ENCODE measurements around the gene REPS1.

DNA sequence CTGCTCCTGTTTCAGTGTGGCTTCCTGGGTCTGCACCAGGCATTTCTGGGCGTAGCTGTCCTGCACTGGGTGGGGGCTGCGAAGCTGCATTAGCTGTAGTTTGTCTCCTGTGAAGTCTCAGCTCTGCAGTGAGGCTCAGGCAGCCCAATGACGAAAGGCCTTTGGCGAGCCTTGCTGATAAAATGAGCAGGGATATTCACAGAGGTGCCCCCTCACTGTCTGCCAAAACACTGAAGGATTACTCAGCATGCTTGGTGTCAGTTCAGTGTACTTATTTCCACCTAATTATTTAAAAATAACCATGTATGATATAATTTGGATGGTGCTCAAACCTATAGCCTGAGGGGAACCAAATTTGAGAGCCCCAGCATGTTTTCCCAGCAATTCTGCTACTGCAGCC, 118.7 kb downstream of the REPS1 start:
- TF ChIP-seq, protein P1, sequence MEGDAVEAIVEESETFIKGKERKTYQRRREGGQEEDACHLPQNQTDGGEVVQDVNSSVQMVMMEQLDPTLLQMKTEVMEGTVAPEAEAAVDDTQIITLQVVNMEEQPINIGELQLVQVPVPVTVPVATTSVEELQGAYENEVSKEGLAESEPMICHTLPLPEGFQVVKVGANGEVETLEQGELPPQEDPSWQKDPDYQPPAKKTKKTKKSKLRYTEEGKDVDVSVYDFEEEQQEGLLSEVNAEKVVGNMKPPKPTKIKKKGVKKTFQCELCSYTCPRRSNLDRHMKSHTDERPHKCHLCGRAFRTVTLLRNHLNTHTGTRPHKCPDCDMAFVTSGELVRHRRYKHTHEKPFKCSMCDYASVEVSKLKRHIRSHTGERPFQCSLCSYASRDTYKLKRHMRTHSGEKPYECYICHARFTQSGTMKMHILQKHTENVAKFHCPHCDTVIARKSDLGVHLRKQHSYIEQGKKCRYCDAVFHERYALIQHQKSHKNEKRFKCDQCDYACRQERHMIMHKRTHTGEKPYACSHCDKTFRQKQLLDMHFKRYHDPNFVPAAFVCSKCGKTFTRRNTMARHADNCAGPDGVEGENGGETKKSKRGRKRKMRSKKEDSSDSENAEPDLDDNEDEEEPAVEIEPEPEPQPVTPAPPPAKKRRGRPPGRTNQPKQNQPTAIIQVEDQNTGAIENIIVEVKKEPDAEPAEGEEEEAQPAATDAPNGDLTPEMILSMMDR (IDR thresholded peaks at IDR 0.05 in 4 of 5, conservative IDR thresholded peaks at IDR 0.05 in 1 of 5), result no peak
- no peak for TF ChIP-seq POLR2A (IDR thresholded peaks at IDR 0.05)

All from gastrocnemius medialis (tissue), 4 donors.